Large intestine (tissue), 3 donors: ENCODE results near the gene LHFPL5. TPM values are rescaled to one million over a fixed set of nuclear protein-coding genes. Genes with fewer than 3 reads are reported as not detected.
A peak's percentile ranks its signal among the peaks of the same experiment; 100 is the strongest.

Experiments used
- DNase-seq, 2 donors: peaks; one replicate each; pipeline versions ENCODE4 v3.0.0 to v3.0.0-alpha.2; 2013
- H3K27ac ChIP-seq: one replicate; pipeline ENCODE4 v1.5.1; 2013; ENCODE audit warnings: low read length
- H3K27me3 ChIP-seq: 2 replicates; pipeline ENCODE4 v1.6.1; 2013; ENCODE audit warnings: low read length; ENCODE audit not compliant: control insufficient read depth, insufficient read depth
- H3K36me3 ChIP-seq: 2 replicates; pipeline ENCODE4 v1.6.1; 2013; ENCODE audit warnings: low read length; ENCODE audit not compliant: control insufficient read depth, insufficient read depth
- H3K4me1 ChIP-seq: one replicate; pipeline ENCODE4 v1.6.1; 2013; ENCODE audit warnings: low read length; ENCODE audit not compliant: control insufficient read depth, insufficient read depth
- H3K4me3 ChIP-seq: one replicate; pipeline ENCODE4 v1.5.1; 2013; ENCODE audit warnings: low read length
- H3K9me3 ChIP-seq: one replicate; pipeline ENCODE4 v1.6.1; 2013; ENCODE audit warnings: mild to moderate bottlenecking, low read depth, low read length, moderate library complexity; ENCODE audit not compliant: control insufficient read depth
- WGBS: methylation state at CpG from one replicate; pipeline ENCODE4 v1.1.5; 2013; ENCODE audit warnings: low lambda C conversion rate; ENCODE audit not compliant: insufficient coverage; 5-methylcytosine and 5-hydroxymethylcytosine counted together
- polyA plus RNA-seq: library from polyadenylated mRNA; unstranded; fragments of 120-200 nt; gene quantifications from one replicate; pipeline ENCODE4 v1.2.1, GENCODE V29; 2013

The LHFPL5 gene
- polyA plus RNA-seq, 1 donor = 0.33 TPM

GRCh38 chr6:35811699-35811995 is 6.5 kb downstream of the LHFPL5 start:
- Histone ChIP-seq H3K4me1 (no peaks in the 10 kb centered on the region), H3K4me3 (no peak overlapping the region), H3K27me3 (no peaks in the 10 kb centered on the region), H3K9me3 (no peaks in the 10 kb centered on the region), H3K27ac (no peak overlapping the region), H3K36me3 (no peaks in the 10 kb centered on the region)
- no CpG with 5 or more reads among the region's 6 CpGs for WGBS
- no peak for DNase-seq

GRCh38 chr6:35817515-35817914 is 12.4 kb downstream of the LHFPL5 start:
- no peak for DNase-seq

GRCh38 chr6:35823601-35824000 is 18.4 kb downstream of the LHFPL5 start:
- no peaks in the 10 kb centered on the region for H3K36me3 ChIP-seq
- H3K4me1 ChIP-seq = no peaks in the 10 kb centered on the region
- H3K27me3 ChIP-seq = no peaks in the 10 kb centered on the region
- no peak for DNase-seq
- WGBS = no CpG with 5 or more reads among the region's 2 CpGs
- no peak overlapping the region for H3K27ac ChIP-seq
- H3K9me3 ChIP-seq = no peaks in the 10 kb centered on the region
- H3K4me3 ChIP-seq = no peak overlapping the region

More at GRCh38 chr6:35817515-35817914, 12.4 kb downstream of the LHFPL5 start:
- H3K27me3 ChIP-seq = no peaks in the 10 kb centered on the region
- no peaks in the 10 kb centered on the region for H3K4me1 ChIP-seq
- no peaks in the 10 kb centered on the region for H3K9me3 ChIP-seq
- H3K4me3 ChIP-seq = no peak overlapping the region
- H3K36me3 ChIP-seq = no peaks in the 10 kb centered on the region
- no peak overlapping the region for H3K27ac ChIP-seq

- Histone ChIP-seq H3K4me1 (no peaks in the 10 kb centered on the region), H3K36me3 (no peaks in the 10 kb centered on the region), H3K4me3 (no peak overlapping the region), H3K9me3 (no peaks in the 10 kb centered on the region), H3K27ac (no peak overlapping the region), H3K27me3 (no peaks in the 10 kb centered on the region)
- no peak for DNase-seq
- WGBS = 92% methylated on average over 2 of the region's 5 CpGs
Observed at GRCh38 chr6:35824552-35825192, 19.5 kb downstream of the LHFPL5 start.

- Histone ChIP-seq H3K27ac (no peak overlapping the region), H3K27me3 (no peaks in the 10 kb centered on the region), H3K36me3 (peaks cover 5% of the 10 kb centered on the region), H3K4me1 (no peaks in the 10 kb centered on the region), H3K4me3 (no peak overlapping the region), H3K9me3 (no peaks in the 10 kb centered on the region)
- WGBS = no CpG with 5 or more reads among the region's 5 CpGs
- no peak for DNase-seq
Observed at GRCh38 chr6:35829306-35829705, 24.2 kb downstream of the LHFPL5 start.

- H3K9me3 ChIP-seq = no peaks in the 10 kb centered on the region
- H3K27me3 ChIP-seq = no peaks in the 10 kb centered on the region
- no peak overlapping the region for H3K4me3 ChIP-seq
- no peaks in the 10 kb centered on the region for H3K4me1 ChIP-seq
- H3K36me3 ChIP-seq = peaks cover 5% of the 10 kb centered on the region
- H3K27ac ChIP-seq = peak overlapping the region; percentile 21
- peak in 1 of 2 donors; percentile 5 for DNase-seq
- 100% methylated on average over 1 of the region's 5 CpGs for WGBS
Observed at GRCh38 chr6:35831257-35832007, 26.3 kb downstream of the LHFPL5 start.

- H3K36me3 ChIP-seq = peaks cover 16% of the 10 kb centered on the region
Observed at GRCh38 chr6:35833536-35833935, 28.4 kb downstream of the LHFPL5 start.

GRCh38 chr6:35839019-35839418 is 33.9 kb downstream of the LHFPL5 start:
- no CpG with 5 or more reads among the region's 1 CpG for WGBS
- Histone ChIP-seq H3K27ac (no peak overlapping the region), H3K4me1 (no peaks in the 10 kb centered on the region), H3K9me3 (no peaks in the 10 kb centered on the region), H3K4me3 (no peak overlapping the region), H3K36me3 (peaks cover 30% of the 10 kb centered on the region), H3K27me3 (no peaks in the 10 kb centered on the region)
- no peak for DNase-seq

More at GRCh38 chr6:35833536-35833935, 28.4 kb downstream of the LHFPL5 start:
- no peaks in the 10 kb centered on the region for H3K27me3 ChIP-seq
- no peak overlapping the region for H3K27ac ChIP-seq
- DNase-seq = no peak
- no peaks in the 10 kb centered on the region for H3K9me3 ChIP-seq
- no peaks in the 10 kb centered on the region for H3K4me1 ChIP-seq
- H3K4me3 ChIP-seq = no peak overlapping the region
- WGBS = no CpG with 5 or more reads among the region's 7 CpGs

- H3K27ac ChIP-seq = no peak overlapping the region
- no peaks in the 10 kb centered on the region for H3K27me3 ChIP-seq
- H3K36me3 ChIP-seq = peaks cover 32% of the 10 kb centered on the region
- no peaks in the 10 kb centered on the region for H3K4me1 ChIP-seq
- no peaks in the 10 kb centered on the region for H3K9me3 ChIP-seq
- DNase-seq = no peak
- 75% methylated on average over 1 of the region's 3 CpGs for WGBS
- no peak overlapping the region for H3K4me3 ChIP-seq
Observed at GRCh38 chr6:35842381-35842780, 37.2 kb downstream of the LHFPL5 start.

- Histone ChIP-seq H3K4me1 (no peaks in the 10 kb centered on the region), H3K9me3 (no peaks in the 10 kb centered on the region), H3K36me3 (peaks cover 30% of the 10 kb centered on the region), H3K4me3 (no peak overlapping the region), H3K27me3 (no peaks in the 10 kb centered on the region), H3K27ac (no peak overlapping the region)
- DNase-seq = no peak
- WGBS = 100% methylated on average over 1 of the region's 3 CpGs
Observed at GRCh38 chr6:35844290-35844689, 39.1 kb downstream of the LHFPL5 start.

GRCh38 chr6:35850208-35850607 is 45.1 kb downstream of the LHFPL5 start:
- Histone ChIP-seq H3K4me1 (no peaks in the 10 kb centered on the region), H3K4me3 (no peak overlapping the region), H3K27me3 (no peaks in the 10 kb centered on the region), H3K27ac (no peak overlapping the region), H3K9me3 (no peaks in the 10 kb centered on the region), H3K36me3 (peaks cover 41% of the 10 kb centered on the region)
- WGBS = no CpG with 5 or more reads among the region's 2 CpGs
- no peak for DNase-seq
